ENCODE results near the gene LRTM2. TPM values are rescaled to one million over a fixed set of nuclear protein-coding genes. Genes with fewer than 3 reads are reported as not detected.

LRTM2 gene
- total RNA-seq, 2 experiments from 2014 or later: not detected

DNA sequence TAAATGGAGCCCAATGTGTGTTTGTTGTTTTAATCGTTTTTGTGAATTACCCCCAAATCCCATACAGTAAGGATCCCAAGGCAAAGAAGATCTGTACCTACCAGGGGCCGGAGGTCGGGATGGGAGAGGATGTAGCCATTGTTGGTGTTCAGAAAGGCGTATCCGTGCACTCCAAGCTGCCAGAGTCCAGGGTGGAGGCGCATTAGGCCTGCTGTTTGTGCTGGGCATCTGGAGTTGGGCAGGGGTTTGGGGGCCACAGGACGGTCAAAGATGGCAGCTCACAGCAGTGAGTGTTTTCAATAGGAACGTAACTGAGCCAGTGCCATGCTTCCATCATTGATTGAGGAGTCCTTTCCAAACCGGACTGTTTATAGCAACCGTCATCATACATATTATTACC, 57.8 kb downstream of the LRTM2 start:
- no peak overlapping the region for H3K27ac ChIP-seq (ENCODE audit: low read depth, low read length, poor library complexity, severe bottlenecking)
- no peak overlapping the region for H3K4me2 ChIP-seq (ENCODE audit: low read length)
- POLR2A ChIA-PET: no interaction called here
- no peaks in the 10 kb centered on the region for H3K9me2 ChIP-seq (ENCODE audit: insufficient read depth, low read length)
- TF ChIP-seq, protein P1, sequence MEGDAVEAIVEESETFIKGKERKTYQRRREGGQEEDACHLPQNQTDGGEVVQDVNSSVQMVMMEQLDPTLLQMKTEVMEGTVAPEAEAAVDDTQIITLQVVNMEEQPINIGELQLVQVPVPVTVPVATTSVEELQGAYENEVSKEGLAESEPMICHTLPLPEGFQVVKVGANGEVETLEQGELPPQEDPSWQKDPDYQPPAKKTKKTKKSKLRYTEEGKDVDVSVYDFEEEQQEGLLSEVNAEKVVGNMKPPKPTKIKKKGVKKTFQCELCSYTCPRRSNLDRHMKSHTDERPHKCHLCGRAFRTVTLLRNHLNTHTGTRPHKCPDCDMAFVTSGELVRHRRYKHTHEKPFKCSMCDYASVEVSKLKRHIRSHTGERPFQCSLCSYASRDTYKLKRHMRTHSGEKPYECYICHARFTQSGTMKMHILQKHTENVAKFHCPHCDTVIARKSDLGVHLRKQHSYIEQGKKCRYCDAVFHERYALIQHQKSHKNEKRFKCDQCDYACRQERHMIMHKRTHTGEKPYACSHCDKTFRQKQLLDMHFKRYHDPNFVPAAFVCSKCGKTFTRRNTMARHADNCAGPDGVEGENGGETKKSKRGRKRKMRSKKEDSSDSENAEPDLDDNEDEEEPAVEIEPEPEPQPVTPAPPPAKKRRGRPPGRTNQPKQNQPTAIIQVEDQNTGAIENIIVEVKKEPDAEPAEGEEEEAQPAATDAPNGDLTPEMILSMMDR (conservative IDR thresholded peaks at IDR 0.05; ENCODE audit: low read length): no peak
- TF ChIP-seq EZH2phosphoT487 (IDR thresholded peaks at IDR 0.05; ENCODE audit: borderline replicate concordance, low read depth, low read length): no peak
- no peak overlapping the region for H2AFZ ChIP-seq (ENCODE audit: low read length)
- no peaks in the 10 kb centered on the region for H3K36me3 ChIP-seq (ENCODE audit: insufficient read depth, low read length)
- intact Hi-C loops (cut with micrococcal nuclease; ENCODE audit: unreplicated experiment): no loop called here
- no peaks in the 10 kb centered on the region for H3K4me1 ChIP-seq (ENCODE audit: insufficient read depth, low read length, poor library complexity, severe bottlenecking)
- H3K9me3 ChIP-seq (ENCODE audit: low read length): no peaks in the 10 kb centered on the region
- DNase-seq (ENCODE audit: low spot score): no peak
- CTCF ChIA-PET (ENCODE audit: unreplicated experiment): no interaction called here
- H4K20me1 ChIP-seq (ENCODE audit: insufficient read depth, low read length): no peaks in the 10 kb centered on the region
- H3K4me3 ChIP-seq (ENCODE audit: low read depth, low read length, poor library complexity, severe bottlenecking): no peak overlapping the region
- BruUV-seq (replicated peaks): no TSS peak
- H3K79me2 ChIP-seq (ENCODE audit: insufficient read depth, low read depth, low read length): no peaks in the 10 kb centered on the region

DNA sequence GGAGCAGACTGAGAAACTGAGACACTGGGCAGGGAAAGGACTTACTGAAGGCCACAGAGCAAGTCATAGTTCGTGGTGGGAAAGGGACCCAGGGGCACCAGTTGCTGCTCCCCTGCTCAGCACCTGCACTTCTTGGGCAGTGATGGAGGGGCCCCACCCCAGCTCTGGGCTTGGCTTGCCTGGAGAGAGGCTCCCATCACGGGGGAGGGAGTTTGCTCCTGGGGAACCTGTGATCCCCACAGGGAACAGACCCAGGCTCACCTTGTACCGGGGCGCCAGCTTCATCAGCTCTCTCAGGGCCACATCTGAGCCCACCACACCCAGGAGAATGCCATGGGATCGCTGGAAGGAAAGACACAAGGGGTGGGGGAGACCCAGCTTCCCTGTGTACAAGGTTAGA, 58.3 kb downstream of the LRTM2 start:
- no TSS peak for BruUV-seq (replicated peaks)
- Histone ChIP-seq H3K36me3 (ENCODE audit: insufficient read depth, low read length) (no peaks in the 10 kb centered on the region), H3K27ac (ENCODE audit: low read depth, low read length, poor library complexity, severe bottlenecking) (no peak overlapping the region), H3K9me2 (ENCODE audit: insufficient read depth, low read length) (no peaks in the 10 kb centered on the region), H3K4me2 (ENCODE audit: low read length) (no peak overlapping the region), H3K4me1 (ENCODE audit: insufficient read depth, low read length, poor library complexity, severe bottlenecking) (no peaks in the 10 kb centered on the region), H3K79me2 (ENCODE audit: insufficient read depth, low read depth, low read length) (no peaks in the 10 kb centered on the region), H4K20me1 (ENCODE audit: insufficient read depth, low read length) (no peaks in the 10 kb centered on the region), H2AFZ (ENCODE audit: low read length) (no peak overlapping the region), H3K4me3 (ENCODE audit: low read depth, low read length, poor library complexity, severe bottlenecking) (no peak overlapping the region), H3K9me3 (ENCODE audit: low read length) (no peaks in the 10 kb centered on the region)
- DNase-seq (ENCODE audit: low spot score): no peak
- CTCF ChIA-PET (ENCODE audit: unreplicated experiment): no interaction called here
- TF ChIP-seq, protein P1 (conservative IDR thresholded peaks at IDR 0.05; ENCODE audit: low read length): no peak
- TF ChIP-seq EZH2phosphoT487 (IDR thresholded peaks at IDR 0.05; ENCODE audit: borderline replicate concordance, low read depth, low read length): no peak
- POLR2A ChIA-PET: no interaction called here
- intact Hi-C loops (cut with micrococcal nuclease; ENCODE audit: unreplicated experiment): no loop called here

DNA sequence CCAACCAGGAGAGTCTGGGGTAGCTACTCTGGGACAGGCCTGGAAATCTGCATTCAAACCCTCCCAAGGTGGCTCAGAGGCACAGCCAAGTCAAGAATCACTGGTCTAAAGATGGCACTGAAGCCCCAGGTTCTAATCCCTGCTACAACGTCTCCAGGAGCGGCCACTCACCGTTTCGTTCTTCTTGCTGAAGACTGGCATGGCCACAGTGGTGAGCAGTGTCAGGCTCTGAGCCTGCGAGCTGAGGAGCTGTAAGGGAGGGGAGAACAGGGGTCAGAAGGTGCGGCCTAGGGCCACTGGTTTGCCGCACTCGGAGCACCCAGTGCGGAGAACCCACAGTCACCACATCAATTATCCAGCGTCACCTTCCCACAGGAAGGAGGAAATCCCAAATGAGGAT, 59.3 kb downstream of the LRTM2 start:
- no peak overlapping the region for H3K4me3 ChIP-seq (ENCODE audit: low read depth, low read length, poor library complexity, severe bottlenecking)
- no peaks in the 10 kb centered on the region for H3K4me1 ChIP-seq (ENCODE audit: insufficient read depth, low read length, poor library complexity, severe bottlenecking)
- no peaks in the 10 kb centered on the region for H3K79me2 ChIP-seq (ENCODE audit: insufficient read depth, low read depth, low read length)
- ChIA-PET CTCF (ENCODE audit: unreplicated experiment) (interaction anchor here (0.5 kb wide), 1 partner anchor 45 kb away, joined by 3 read pairs; no protein-coding TSS in a partner anchor), POLR2A (no interaction called here)
- no peak for DNase-seq (ENCODE audit: low spot score)
- intact Hi-C loops (cut with micrococcal nuclease; ENCODE audit: unreplicated experiment): no loop called here
- H2AFZ ChIP-seq (ENCODE audit: low read length): no peak overlapping the region
- no peak overlapping the region for H3K27ac ChIP-seq (ENCODE audit: low read depth, low read length, poor library complexity, severe bottlenecking)
- H3K9me2 ChIP-seq (ENCODE audit: insufficient read depth, low read length): no peaks in the 10 kb centered on the region
- H3K9me3 ChIP-seq (ENCODE audit: low read length): no peaks in the 10 kb centered on the region
- no peaks in the 10 kb centered on the region for H3K36me3 ChIP-seq (ENCODE audit: insufficient read depth, low read length)
- TF ChIP-seq, protein P1 (conservative IDR thresholded peaks at IDR 0.05; ENCODE audit: low read length): no peak
- TF ChIP-seq EZH2phosphoT487 (IDR thresholded peaks at IDR 0.05; ENCODE audit: borderline replicate concordance, low read depth, low read length): no peak
- H4K20me1 ChIP-seq (ENCODE audit: insufficient read depth, low read length): no peaks in the 10 kb centered on the region
- no peak overlapping the region for H3K4me2 ChIP-seq (ENCODE audit: low read length)
- no TSS peak for BruUV-seq (replicated peaks)
